Body of pancreas (tissue), 4 donors: Measurements from ENCODE around the gene LRRC10.

Experiments used
- POLR2A ChIP-seq, 3 donors: fragments of 450-650 bp; IDR thresholded peaks; one replicate each; pipeline ENCODE4 v1.6.1; 2016; ENCODE audit warnings: antibody characterized with exemption in 3 of 3, mild to moderate bottlenecking in 2 of 3
- TF ChIP-seq, protein P1 (sequence below), 7 experiments: fragments of 450-650 bp in 4 of 7; fragments of 200-600 bp in 3 of 7; sonication (generic) in 3 of 7; IDR thresholded peaks; one replicate each; pipeline ENCODE4 v1.5.1; 2016 to 2019; ENCODE audit warnings: antibody characterized with exemption in 7 of 7

DNA sequence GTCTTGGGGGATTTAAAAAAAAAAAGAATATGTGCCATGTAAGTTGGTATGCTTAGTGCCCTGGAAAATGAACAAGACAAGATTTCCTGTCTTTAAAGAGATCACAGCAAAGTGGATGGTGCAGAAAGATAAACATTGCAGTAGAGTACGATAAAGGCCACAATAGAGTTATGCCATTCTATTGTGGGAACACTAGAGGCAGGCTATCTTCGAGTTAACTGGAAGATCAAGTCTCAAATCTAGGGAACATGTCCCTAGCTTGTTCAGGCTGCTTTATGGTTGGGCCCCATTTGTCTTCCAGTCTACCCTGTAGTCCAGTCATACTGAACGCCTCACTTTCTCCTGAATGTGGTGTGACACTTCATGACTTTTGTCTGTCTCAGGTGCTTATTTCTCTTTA lies 44.1 kb downstream of the LRRC10 start:
- TF ChIP-seq, protein P1, sequence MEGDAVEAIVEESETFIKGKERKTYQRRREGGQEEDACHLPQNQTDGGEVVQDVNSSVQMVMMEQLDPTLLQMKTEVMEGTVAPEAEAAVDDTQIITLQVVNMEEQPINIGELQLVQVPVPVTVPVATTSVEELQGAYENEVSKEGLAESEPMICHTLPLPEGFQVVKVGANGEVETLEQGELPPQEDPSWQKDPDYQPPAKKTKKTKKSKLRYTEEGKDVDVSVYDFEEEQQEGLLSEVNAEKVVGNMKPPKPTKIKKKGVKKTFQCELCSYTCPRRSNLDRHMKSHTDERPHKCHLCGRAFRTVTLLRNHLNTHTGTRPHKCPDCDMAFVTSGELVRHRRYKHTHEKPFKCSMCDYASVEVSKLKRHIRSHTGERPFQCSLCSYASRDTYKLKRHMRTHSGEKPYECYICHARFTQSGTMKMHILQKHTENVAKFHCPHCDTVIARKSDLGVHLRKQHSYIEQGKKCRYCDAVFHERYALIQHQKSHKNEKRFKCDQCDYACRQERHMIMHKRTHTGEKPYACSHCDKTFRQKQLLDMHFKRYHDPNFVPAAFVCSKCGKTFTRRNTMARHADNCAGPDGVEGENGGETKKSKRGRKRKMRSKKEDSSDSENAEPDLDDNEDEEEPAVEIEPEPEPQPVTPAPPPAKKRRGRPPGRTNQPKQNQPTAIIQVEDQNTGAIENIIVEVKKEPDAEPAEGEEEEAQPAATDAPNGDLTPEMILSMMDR (IDR thresholded peaks at IDR 0.05), result no peak
- TF ChIP-seq POLR2A (IDR thresholded peaks at IDR 0.05), result no peak
